Progenitor cell of endocrine pancreas (in vitro differentiated cells): ENCODE results near the gene STAG1. TPM values are rescaled to one million over a fixed set of nuclear protein-coding genes. Genes with fewer than 3 reads are reported as not detected.
"Not testable (repeated sequence)": the region's sequence is repeated elsewhere in the genome, so short reads cannot be mapped to it uniquely, and the experiment has no call there.

ENCODE experiments used
- DNase-seq: peaks from one replicate; pipeline ENCODE4 v3.0.0; 2021; ENCODE audit warnings: low spot score; ENCODE audit not compliant: unreplicated experiment
- H3K27ac Mint-ChIP-seq: 2 replicates; pipeline ENCODE4 v1.8.0; 2021; ENCODE audit warnings: mild to moderate bottlenecking, moderate library complexity, mixed read lengths
- H3K27me3 Mint-ChIP-seq: 2 replicates; pipeline ENCODE4 v1.8.0; 2021; ENCODE audit warnings: mixed read lengths
- H3K36me3 Mint-ChIP-seq: 2 replicates; pipeline ENCODE4 v1.8.0; 2022; ENCODE audit warnings: mixed read lengths; ENCODE audit not compliant: insufficient read depth
- H3K4me1 Mint-ChIP-seq: 2 replicates; pipeline ENCODE4 v1.8.0; 2021; ENCODE audit warnings: low read depth, mixed read lengths
- H3K4me3 Mint-ChIP-seq: 2 replicates; pipeline ENCODE4 v1.8.0; 2021; ENCODE audit warnings: low read depth, mild to moderate bottlenecking, moderate library complexity, mixed read lengths
- H3K9me3 Mint-ChIP-seq: 2 replicates; pipeline ENCODE4 v1.8.0; 2021; ENCODE audit warnings: low read depth, mixed read lengths
- total RNA-seq: library from RNA; stranded (reverse); gene quantifications from 2 replicates; pipeline ENCODE4 v1.2.1, GENCODE V29; 2021
- TF ChIP-seq, protein P1 (sequence below): fragments of 200-600 bp; sonication (generic); IDR thresholded peaks from one replicate; pipeline ENCODE4 v1.5.0; 2021; ENCODE audit warnings: antibody characterized with exemption, mild to moderate bottlenecking; ENCODE audit not compliant: unreplicated experiment

STAG1 gene
- total RNA-seq, 1 donor from 2014 or later: 46.4 TPM

DNA sequence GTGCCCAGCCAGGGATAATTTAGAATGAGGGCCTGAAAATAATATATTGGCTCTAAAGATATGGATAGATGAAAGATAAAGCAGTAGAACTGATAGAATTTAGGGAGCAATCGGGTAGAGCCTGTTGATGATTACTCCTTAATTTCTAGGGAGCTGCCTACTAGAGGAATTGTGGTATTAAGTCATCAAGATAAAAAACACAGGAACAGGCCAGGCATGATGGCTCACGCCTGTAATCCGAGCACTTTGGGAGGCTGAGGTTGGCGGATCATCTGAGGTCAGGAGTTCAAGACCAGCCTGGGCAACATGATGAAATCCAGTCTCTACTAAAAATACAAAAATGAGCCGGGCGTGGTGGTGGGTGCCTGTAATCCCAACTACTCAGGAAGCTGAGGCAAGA is 371.6 kb downstream of the STAG1 start:
- no peaks in the 10 kb centered on the region for H3K9me3 Mint-ChIP-seq
- H3K27me3 Mint-ChIP-seq: no peaks in the 10 kb centered on the region
- TF ChIP-seq, protein P1, sequence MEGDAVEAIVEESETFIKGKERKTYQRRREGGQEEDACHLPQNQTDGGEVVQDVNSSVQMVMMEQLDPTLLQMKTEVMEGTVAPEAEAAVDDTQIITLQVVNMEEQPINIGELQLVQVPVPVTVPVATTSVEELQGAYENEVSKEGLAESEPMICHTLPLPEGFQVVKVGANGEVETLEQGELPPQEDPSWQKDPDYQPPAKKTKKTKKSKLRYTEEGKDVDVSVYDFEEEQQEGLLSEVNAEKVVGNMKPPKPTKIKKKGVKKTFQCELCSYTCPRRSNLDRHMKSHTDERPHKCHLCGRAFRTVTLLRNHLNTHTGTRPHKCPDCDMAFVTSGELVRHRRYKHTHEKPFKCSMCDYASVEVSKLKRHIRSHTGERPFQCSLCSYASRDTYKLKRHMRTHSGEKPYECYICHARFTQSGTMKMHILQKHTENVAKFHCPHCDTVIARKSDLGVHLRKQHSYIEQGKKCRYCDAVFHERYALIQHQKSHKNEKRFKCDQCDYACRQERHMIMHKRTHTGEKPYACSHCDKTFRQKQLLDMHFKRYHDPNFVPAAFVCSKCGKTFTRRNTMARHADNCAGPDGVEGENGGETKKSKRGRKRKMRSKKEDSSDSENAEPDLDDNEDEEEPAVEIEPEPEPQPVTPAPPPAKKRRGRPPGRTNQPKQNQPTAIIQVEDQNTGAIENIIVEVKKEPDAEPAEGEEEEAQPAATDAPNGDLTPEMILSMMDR: no peak
- no peak overlapping the region for H3K27ac Mint-ChIP-seq
- H3K4me3 Mint-ChIP-seq: no peak overlapping the region
- no peaks in the 10 kb centered on the region for H3K4me1 Mint-ChIP-seq
- H3K36me3 Mint-ChIP-seq: peaks cover 5% of the 10 kb centered on the region
- no peak for DNase-seq

GRCh38 chr3:136378011-136378410 is 374.2 kb downstream of the STAG1 start:
- Mint-ChIP-seq H3K9me3 (no peaks in the 10 kb centered on the region), H3K36me3 (peaks cover 14% of the 10 kb centered on the region), H3K27ac (no peak overlapping the region), H3K4me3 (no peak overlapping the region), H3K27me3 (no peaks in the 10 kb centered on the region), H3K4me1 (no peaks in the 10 kb centered on the region)
- TF ChIP-seq, protein P1: no peak
- no peak for DNase-seq

- Mint-ChIP-seq H3K27me3 (no peaks in the 10 kb centered on the region), H3K4me3 (no peak overlapping the region)
- TF ChIP-seq, protein P1: no peak
Measured at GRCh38 chr3:136377508-136377907, 374.7 kb downstream of the STAG1 start.

DNA sequence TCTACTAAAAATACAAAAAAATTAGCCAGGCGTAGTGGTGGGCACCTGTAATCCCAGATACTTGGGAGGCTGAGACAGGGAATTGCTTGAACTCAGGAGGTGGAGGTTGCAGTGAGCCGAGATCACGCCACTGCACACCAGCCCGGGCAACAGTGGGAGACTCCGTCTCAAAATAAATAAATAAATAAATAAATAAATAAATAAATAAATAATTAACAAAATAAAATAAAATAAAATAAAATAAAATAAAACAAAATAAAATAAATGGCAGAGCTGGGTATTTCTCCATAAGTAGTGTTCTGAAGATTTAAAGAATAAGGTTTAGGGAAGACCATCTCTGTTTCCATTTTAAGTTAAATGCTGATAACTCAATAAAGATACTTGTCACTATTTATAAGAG is 376.4 kb downstream of the STAG1 start:
- not testable (repeated sequence) for DNase-seq, H3K27me3 Mint-ChIP-seq, H3K4me1 Mint-ChIP-seq, H3K4me3 Mint-ChIP-seq, H3K9me3 Mint-ChIP-seq, H3K27ac Mint-ChIP-seq
- peaks cover 25% of the 10 kb centered on the region for H3K36me3 Mint-ChIP-seq

More at GRCh38 chr3:136377508-136377907, 374.7 kb downstream of the STAG1 start:
- Mint-ChIP-seq H3K27ac (no peak overlapping the region), H3K36me3 (peaks cover 18% of the 10 kb centered on the region), H3K4me1 (no peaks in the 10 kb centered on the region), H3K9me3 (no peaks in the 10 kb centered on the region)
- no peak for DNase-seq

GRCh38 chr3:136366289-136366688 is 385.9 kb downstream of the STAG1 start:
- Mint-ChIP-seq H3K27ac (no peak overlapping the region), H3K4me3 (no peak overlapping the region), H3K9me3 (no peaks in the 10 kb centered on the region), H3K27me3 (no peaks in the 10 kb centered on the region), H3K36me3 (peaks cover 6% of the 10 kb centered on the region), H3K4me1 (no peaks in the 10 kb centered on the region)
- no peak for DNase-seq
- TF ChIP-seq, protein P1: no peak

DNA sequence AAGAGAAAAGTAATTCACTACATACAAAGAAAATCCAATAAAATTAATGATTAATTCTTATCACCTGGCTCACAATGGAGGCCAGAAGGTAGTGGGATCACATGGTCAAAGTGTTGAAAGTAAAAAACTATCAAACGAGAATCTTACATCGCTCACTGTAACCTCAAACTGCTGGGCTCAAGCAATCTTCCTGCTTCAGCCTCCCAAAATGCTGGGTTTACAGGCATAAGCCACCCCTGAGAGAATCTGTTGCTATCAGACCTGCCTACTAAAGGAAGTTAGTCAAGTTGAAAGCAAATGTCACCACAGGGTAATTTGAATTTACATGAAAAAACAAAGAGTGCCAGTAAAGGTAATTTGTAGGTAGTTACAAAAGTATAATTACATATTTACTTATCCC is 398.7 kb downstream of the STAG1 start:
- TF ChIP-seq, protein P1: no peak
- H3K4me3 Mint-ChIP-seq: no peak overlapping the region
- peaks cover 20% of the 10 kb centered on the region for H3K36me3 Mint-ChIP-seq
- H3K4me1 Mint-ChIP-seq: peaks cover 8% of the 10 kb centered on the region
- no peak for DNase-seq
- H3K27ac Mint-ChIP-seq: no peak overlapping the region
- H3K9me3 Mint-ChIP-seq: peaks cover 9% of the 10 kb centered on the region
- H3K27me3 Mint-ChIP-seq: no peaks in the 10 kb centered on the region
